Mucosa of gallbladder (tissue), 1 donor: ENCODE data around the gene DCC. TPM values are rescaled to one million over a fixed set of nuclear protein-coding genes. Genes with fewer than 3 reads are reported as not detected.
A peak's percentile ranks its signal among the peaks of the same experiment; 100 is the strongest.

Experiments used
- DNase-seq: peaks from one replicate; pipeline ENCODE4 v3.0.0-alpha.2; 2020; ENCODE audit warnings: low spot score
- total RNA-seq: library from RNA; stranded (reverse); gene quantifications from one replicate; pipeline ENCODE4 v1.2.1, GENCODE V29; 2021
- donor health status: DM: no; HTN: no; CAD: no.

Gene DCC
- total RNA-seq, 1 donor from 2014 or later = not detected

DNA sequence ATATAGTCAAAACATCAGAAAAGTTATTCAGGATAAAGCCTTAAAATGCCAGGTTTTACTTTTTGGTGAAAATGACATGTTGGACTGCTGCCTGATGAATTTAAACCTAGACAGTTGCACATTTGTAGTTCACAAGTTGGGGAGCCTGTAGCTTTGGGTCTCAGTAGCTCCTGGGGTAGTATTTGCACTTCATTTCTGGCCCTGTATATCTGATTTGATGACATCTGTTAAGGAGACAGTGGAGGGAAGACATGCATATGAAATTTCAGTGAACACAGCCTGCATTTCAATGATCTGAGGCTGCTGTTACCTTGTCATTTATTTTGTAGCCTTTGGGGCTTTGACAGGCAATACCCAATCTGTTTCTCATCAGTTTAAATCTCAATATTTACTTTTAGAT, 156.4 kb downstream of the DCC start:
- DNase-seq = no peak

- peak; percentile 11 for DNase-seq
These were observed 159.0 kb downstream of the DCC start for GRCh38 chr18:52499016-52499415.

DNA sequence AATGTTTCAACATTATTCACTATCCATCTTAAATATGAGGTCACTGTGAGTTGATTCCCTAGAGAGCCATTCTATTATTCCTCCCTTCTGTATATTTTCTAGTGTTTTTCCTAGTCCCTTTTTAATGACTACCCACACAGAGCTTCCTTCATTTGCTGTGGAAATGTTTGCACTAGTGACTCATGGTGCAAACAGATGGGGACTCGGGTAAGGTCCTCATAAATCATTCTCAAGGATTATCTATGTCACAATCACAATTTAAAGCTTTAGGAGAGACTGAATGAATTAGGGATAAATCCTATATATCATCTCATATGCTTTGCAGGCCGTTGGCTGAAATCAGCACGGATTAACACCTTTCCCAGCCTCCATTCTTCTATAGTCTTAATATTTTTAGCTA, 159.6 kb downstream of the DCC start:
- DNase-seq = no peak

- no peak for DNase-seq
These were observed 164.6 kb downstream of the DCC start for GRCh38 chr18:52504589-52504988.

DNA sequence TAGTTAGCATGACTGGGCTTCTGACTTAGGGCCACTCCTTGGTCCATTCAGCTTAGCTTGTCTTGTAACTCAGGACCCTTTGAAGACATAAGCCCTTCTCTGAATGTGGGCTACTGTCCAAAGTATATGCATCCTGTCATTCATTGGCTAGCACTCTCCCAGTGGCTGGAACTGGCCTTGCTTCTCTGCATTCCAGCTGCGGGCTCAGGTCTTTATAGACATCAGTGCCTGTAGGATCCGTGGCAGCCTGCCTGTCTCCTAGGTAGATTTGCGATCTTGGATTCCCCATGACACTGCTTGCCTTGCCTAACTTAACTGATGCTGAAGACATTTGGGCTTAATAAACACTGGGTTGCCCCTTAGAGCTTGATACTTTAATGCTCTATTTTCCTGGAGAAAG, 170.1 kb downstream of the DCC start:
- no peak for DNase-seq

- DNase-seq = no peak
These were observed 178.1 kb downstream of the DCC start for GRCh38 chr18:52518086-52518485.

- DNase-seq = no peak
These were observed 179.0 kb downstream of the DCC start for GRCh38 chr18:52519021-52519420.

DNA sequence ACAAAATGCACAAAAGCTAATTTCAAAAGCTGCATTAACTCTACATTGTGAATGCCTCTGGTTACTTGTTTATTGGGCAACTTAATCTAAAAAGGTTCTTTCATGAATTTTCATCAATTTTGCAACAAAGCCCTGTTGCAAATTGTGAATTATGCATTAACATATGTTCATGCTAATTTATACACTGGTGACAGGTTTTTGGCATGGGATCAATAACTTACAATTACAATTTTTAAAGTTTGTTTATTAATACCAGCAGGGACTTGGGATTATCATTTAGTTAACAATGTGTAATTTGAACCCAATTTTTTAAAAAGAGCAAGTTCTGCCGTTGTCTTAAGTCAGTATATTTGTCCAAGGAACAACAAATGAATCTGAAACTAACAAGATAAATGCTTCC, 183.6 kb downstream of the DCC start:
- DNase-seq = no peak

DNA sequence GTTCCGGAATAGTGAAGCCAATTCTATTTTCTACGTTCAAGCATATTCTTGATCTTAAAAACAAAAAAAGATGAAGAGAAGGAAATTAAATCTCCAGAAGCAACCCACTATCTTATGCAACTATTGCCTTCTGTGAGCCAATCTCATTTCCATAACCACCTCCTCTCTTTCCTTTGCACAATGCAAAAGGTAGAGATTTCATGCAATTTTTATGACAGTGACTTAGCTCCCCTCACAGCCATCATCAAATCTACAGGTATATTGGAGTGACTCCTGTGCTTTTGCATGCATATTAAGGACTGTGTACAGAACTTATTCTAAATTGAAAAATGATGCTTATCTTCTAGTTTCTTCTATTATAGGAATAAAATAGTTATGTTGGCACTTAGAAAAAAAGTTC, 191.8 kb downstream of the DCC start:
- DNase-seq = no peak

GRCh38 chr18:52536039-52536438, 196.0 kb downstream of the DCC start:
- no peak for DNase-seq

DNA sequence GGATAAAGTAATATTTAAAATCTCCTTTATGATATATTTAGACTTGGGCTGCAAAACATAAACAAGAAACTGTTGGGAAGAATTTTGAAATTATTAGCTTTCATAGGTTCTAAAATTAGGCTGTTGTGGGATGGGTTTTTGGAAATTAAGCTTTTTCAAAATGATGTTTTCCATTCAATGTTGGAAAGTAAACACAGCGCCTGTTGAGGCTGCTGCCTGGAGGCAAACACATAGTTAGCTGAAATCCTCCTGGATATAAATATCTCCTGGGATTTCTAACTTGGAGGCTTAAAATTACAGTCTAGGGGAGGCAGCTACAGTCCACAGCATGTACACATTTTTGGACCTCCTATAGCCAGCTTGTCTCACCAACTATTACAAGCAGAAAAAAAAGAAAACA, 197.3 kb downstream of the DCC start:
- no peak for DNase-seq

DNA sequence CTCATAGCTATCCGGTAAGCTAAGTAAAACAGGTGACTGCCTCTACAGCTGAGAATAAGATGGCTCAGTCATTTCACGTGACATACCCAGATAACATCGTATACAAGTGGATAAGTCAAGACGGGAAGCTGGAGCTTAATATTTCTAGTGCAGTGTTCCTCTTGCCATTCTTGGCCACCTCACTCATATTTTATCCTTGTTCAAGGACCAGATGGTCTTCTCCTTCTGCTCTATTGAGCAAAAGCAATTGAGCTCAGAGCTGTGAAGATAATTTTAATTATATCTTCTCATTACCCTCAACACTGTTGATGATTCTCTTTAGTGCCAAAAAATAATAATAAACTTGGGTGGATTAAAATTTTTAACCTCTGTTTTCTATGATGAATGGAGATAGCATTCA, 201.1 kb downstream of the DCC start:
- DNase-seq = no peak

DNA sequence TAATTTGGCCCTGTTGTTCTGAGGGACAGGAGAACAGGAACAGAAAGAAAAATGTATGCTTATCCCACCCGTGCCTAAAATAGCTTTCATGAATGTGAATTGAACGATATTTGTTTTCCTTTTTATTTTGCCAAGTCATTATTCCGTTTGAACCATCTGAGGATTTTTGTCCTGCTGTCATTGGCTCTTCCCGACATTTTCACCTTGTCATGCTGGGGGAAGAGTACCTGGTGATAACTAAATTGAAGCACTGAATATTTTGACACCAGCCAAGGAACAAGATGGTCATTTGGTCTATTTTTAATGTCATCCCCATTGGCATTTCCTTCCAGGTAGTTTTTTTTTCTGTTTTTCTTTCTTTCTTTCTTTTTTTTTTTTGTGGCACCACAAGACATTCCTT, 204.1 kb downstream of the DCC start:
- no peak for DNase-seq

DNA sequence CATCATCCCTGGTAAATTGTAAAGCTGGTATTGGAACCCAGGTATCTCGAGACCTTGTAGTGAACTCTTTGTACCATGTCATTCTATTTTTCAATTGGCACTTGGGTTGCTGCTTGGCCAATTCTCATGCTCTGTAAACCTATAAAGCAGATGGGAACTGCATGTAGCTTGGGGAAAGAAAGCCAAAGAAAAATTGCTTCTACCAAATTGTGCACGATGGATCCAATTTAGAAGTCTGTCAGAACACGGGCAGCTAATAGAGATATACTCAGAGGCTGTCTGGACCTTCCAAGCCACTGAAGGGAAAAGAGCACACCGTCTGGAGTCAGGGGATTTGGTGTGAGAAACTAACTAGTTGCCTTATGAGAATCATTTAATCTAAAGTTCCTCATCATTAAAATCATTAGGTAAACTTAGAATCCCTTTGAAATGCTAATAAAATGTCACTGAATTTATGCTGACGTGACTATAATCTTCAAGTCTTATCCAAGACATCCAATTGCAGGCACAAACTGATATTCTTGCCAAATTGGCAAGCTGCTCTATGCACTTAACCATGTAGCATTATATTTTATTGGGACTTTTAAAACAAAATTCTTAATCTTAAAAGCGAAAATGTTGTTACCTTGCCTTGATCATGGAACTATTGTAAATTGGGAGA, 206.8 kb downstream of the DCC start:
- DNase-seq = no peak

- no peak for DNase-seq
These were observed 213.4 kb downstream of the DCC start for GRCh38 chr18:52553441-52553840.

DNA sequence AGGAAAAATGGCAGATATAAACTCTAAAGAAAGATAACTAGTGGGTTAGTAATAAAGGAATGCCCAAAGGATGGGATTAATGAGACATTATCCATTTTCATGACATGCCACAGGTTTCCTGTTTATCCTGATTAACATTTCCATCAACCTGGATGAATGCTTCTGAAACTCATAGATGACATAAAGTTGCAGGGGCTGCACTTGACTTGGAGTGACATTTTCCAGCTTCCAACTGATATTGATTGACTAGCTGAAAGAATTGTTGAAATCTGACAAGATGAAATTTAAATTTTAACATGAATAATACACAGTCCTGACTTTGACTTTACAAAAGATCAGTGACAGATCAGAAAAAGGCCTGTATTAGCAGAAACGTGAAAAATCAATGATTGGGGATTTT, 214.2 kb downstream of the DCC start:
- DNase-seq = no peak

DNA sequence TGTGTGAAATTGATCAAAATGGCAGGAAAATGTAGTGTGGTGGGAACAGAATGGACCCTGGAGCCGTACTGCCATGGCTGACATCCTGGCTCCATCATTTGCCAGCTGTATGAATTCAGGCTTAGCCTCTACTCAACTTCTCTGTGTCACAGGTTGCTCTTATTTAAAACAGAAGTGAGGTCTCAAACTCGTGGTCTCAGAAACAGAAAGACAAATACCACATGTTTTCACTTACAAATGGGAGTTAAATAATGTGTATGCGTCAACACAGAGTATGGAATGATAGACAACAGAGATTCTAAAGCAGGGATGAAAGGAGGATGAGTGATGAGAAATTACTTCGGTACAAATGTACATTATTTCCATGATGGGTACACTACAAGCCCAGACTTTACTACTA, 227.4 kb downstream of the DCC start:
- no peak for DNase-seq

- DNase-seq = no peak
These were observed 229.5 kb downstream of the DCC start for GRCh38 chr18:52569492-52569891.

DNA sequence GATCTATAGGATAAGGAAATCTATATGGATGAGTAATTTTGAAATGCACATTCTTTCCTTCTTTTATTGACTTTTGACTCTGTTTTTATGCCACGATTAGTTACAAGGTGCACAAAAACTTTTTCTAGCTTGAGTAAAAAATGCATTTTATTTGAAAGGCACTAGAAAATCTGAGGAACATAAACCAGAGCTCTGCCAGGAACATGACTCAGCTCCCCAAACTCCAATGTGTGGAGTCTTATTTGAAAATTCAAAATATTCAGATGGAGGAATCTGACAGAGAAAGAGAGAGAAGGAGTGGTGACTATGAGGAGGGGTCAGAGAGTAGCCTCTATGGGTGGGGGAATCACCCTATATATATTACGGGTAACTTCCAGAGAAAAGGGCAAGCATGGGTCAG, 231.0 kb downstream of the DCC start:
- no peak for DNase-seq

- no peak for DNase-seq
These were observed 232.3 kb downstream of the DCC start for GRCh38 chr18:52572036-52573000.

DNA sequence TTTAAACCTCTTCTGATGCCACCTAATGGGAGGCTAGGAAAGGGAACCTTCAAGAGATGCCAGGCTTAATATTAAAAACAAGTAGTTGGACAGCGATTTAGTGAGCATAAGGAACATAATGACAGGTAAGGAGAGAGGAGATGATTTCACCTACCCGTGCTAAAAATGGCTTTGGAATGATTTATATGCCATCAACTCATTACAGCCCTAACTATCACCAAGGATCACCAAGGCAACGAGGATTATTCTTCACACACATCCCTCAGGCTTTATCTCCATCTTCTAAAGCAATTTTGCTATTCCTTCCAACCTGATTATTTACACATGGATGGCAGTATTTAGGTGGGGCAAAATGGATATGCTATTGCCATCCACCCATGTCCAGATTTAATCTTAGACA, 237.8 kb downstream of the DCC start:
- no peak for DNase-seq

DNA sequence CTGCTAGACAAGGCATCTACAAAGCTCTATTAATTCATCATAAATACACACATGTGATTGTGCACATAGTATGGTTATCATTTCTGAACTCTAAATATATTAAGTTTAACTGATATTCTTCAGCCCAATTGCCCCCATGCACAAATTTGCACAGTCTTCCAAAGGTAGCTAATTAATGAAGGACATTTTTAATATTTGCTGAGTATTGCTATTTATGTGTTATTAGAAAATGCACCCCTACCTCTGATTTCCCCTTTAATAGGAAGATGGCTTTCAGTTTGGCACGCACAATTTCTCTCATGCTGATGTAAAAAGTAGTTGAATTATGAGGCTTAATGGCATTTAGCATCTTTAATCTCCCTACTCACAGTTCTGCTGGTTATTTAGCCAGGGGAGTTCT, 242.1 kb downstream of the DCC start:
- DNase-seq = no peak

DNA sequence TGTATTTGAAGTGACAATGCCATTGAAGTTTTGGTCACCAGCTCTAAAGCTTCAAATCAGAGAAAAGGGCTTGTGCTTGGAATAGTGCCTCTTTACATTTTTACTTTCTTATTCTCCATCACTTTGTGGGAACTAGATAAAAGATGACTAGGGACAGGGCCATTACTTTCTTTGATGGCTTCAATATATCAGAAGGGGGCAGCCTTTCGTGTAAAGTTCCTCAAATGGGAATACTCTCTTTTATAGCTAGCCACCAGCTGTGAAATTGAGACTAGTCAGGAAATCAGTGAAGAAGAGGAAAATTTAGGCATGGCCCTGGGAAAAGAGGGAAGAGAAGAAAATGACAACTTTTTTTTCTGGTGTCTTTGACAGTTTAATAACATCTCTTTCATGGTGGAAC, 242.5 kb downstream of the DCC start:
- no peak for DNase-seq
